Measurements from ENCODE around the gene IL17RC. TPM values are rescaled to one million over a fixed set of nuclear protein-coding genes. Genes with fewer than 3 reads are reported as not detected.
"Not testable (repeated sequence)": the region's sequence is repeated elsewhere in the genome, so short reads cannot be mapped to it uniquely, and the experiment has no call there.

Gene IL17RC
- total RNA-seq, 1 experiment from 2014 or later, result 23.6 TPM

DNA sequence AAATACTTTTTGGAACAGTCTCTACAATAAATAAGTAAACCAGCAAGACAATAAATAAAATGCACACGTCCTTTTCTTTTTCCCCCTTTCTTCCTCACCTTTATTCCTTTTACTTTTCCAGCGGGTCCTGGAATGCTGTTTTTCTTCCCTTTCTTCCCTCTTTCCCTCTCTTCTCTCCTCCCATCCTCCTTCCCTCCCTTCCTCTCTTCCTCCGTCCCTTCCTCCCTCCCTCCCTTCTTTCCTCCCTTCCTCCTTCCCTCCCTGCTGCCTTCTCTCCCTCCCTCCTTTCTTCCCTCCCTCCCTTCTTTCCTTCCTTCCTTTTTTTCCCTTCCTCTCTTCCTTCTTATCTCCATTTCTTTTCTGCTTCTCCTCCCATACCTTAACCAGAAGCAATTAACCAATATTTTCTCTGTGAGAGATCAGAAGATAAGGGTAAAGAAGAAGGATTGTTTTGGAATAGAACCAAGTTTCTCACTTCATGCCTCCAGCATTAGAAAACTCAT is 17.6 kb upstream of the IL17RC start:
- no peaks in the 10 kb centered on the region for H3K27me3 ChIP-seq (ENCODE audit: control insufficient read depth, insufficient read depth, low read length)
- TF ChIP-seq, protein P1, sequence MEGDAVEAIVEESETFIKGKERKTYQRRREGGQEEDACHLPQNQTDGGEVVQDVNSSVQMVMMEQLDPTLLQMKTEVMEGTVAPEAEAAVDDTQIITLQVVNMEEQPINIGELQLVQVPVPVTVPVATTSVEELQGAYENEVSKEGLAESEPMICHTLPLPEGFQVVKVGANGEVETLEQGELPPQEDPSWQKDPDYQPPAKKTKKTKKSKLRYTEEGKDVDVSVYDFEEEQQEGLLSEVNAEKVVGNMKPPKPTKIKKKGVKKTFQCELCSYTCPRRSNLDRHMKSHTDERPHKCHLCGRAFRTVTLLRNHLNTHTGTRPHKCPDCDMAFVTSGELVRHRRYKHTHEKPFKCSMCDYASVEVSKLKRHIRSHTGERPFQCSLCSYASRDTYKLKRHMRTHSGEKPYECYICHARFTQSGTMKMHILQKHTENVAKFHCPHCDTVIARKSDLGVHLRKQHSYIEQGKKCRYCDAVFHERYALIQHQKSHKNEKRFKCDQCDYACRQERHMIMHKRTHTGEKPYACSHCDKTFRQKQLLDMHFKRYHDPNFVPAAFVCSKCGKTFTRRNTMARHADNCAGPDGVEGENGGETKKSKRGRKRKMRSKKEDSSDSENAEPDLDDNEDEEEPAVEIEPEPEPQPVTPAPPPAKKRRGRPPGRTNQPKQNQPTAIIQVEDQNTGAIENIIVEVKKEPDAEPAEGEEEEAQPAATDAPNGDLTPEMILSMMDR (IDR thresholded peaks at IDR 0.05), result no peak
- TF ChIP-seq SIN3A (IDR thresholded peaks at IDR 0.05; ENCODE audit: borderline replicate concordance, insufficient read depth, low read depth, low read length) (no peak), POLR2AphosphoS5 (IDR thresholded peaks at IDR 0.05; ENCODE audit: low read depth, low read length) (no peak), TCF7L2 (IDR thresholded peaks at IDR 0.05; ENCODE audit: low read depth, low read length) (no peak)
- TF ChIP-seq, protein P2, sequence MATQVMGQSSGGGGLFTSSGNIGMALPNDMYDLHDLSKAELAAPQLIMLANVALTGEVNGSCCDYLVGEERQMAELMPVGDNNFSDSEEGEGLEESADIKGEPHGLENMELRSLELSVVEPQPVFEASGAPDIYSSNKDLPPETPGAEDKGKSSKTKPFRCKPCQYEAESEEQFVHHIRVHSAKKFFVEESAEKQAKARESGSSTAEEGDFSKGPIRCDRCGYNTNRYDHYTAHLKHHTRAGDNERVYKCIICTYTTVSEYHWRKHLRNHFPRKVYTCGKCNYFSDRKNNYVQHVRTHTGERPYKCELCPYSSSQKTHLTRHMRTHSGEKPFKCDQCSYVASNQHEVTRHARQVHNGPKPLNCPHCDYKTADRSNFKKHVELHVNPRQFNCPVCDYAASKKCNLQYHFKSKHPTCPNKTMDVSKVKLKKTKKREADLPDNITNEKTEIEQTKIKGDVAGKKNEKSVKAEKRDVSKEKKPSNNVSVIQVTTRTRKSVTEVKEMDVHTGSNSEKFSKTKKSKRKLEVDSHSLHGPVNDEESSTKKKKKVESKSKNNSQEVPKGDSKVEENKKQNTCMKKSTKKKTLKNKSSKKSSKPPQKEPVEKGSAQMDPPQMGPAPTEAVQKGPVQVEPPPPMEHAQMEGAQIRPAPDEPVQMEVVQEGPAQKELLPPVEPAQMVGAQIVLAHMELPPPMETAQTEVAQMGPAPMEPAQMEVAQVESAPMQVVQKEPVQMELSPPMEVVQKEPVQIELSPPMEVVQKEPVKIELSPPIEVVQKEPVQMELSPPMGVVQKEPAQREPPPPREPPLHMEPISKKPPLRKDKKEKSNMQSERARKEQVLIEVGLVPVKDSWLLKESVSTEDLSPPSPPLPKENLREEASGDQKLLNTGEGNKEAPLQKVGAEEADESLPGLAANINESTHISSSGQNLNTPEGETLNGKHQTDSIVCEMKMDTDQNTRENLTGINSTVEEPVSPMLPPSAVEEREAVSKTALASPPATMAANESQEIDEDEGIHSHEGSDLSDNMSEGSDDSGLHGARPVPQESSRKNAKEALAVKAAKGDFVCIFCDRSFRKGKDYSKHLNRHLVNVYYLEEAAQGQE (IDR thresholded peaks at IDR 0.05; ENCODE audit: insufficient read depth in 1 of 2, low read depth in 2 of 2, low read length in 1 of 2), result no peak
- intact Hi-C loops (cut with micrococcal nuclease; ENCODE audit: unreplicated experiment), result no loop called here

DNA sequence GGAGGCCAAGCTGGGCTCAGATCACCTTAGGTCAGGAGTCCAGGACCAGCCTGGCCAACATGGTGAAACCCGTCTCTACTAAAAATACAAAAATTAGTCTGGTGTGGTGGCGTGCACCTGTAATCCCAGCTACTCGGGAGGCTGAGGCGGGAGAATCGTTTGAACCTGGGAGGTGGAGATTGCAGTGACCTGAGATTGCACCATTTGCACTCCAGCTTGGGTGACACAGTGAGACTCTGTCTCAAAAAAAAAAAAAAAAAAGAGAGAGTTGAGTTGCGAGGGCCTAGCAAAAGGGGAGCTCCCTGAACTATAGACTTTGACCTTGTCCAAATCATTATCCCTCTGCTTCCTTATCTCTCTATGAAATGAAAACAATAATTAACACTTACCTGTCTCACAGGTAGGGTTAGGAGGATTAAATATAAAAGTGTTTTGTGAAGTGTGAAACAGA is 15.9 kb upstream of the IL17RC start:
- H3K27ac ChIP-seq (ENCODE audit: low read length); H3K9me3 ChIP-seq (ENCODE audit: control insufficient read depth, insufficient read depth, low read depth, low read length); DNase-seq (ENCODE audit: low read depth, low spot score); in situ Hi-C loops (cut with HindIII; ENCODE audit: low pct_unique_long_range_greater_than_20kb, low sequenced_read_pairs); ATAC-seq; H3K4me1 ChIP-seq (ENCODE audit: control insufficient read depth, insufficient read depth, low read length); BruUV-seq (replicated peaks); H3K36me3 ChIP-seq (ENCODE audit: control insufficient read depth, insufficient read depth, low read length); intact Hi-C loops (cut with micrococcal nuclease; ENCODE audit: unreplicated experiment); H3K27me3 ChIP-seq (ENCODE audit: control insufficient read depth, insufficient read depth, low read length); H3K4me3 ChIP-seq (ENCODE audit: low read depth in 2 of 2, low read length in 2 of 2); POLR2A ChIA-PET: not testable (repeated sequence)
- CTCF ChIA-PET, result interaction anchor here (0.5 kb wide), 1 partner anchor 179 kb away, joined by 3 read pairs; no protein-coding TSS in a partner anchor

More for the DNA sequence above, 17.6 kb upstream of the IL17RC start:
- no peak for DNase-seq (ENCODE audit: low read depth, low spot score)
- ATAC-seq, result no peak
- ChIA-PET CTCF (no interaction called here), POLR2A (no interaction called here)
- in situ Hi-C loops (cut with HindIII; ENCODE audit: low pct_unique_long_range_greater_than_20kb, low sequenced_read_pairs), result no loop called here
- Histone ChIP-seq H3K36me3 (ENCODE audit: control insufficient read depth, insufficient read depth, low read length) (no peaks in the 10 kb centered on the region), H3K4me1 (ENCODE audit: control insufficient read depth, insufficient read depth, low read length) (peaks cover 6% of the 10 kb centered on the region), H3K27ac (ENCODE audit: low read length) (no peak overlapping the region), H3K9me3 (ENCODE audit: control insufficient read depth, insufficient read depth, low read depth, low read length) (no peaks in the 10 kb centered on the region), H3K4me3 (ENCODE audit: low read depth in 2 of 2, low read length in 2 of 2) (no peak overlapping the region)
- BruUV-seq (replicated peaks), result no TSS peak

DNA sequence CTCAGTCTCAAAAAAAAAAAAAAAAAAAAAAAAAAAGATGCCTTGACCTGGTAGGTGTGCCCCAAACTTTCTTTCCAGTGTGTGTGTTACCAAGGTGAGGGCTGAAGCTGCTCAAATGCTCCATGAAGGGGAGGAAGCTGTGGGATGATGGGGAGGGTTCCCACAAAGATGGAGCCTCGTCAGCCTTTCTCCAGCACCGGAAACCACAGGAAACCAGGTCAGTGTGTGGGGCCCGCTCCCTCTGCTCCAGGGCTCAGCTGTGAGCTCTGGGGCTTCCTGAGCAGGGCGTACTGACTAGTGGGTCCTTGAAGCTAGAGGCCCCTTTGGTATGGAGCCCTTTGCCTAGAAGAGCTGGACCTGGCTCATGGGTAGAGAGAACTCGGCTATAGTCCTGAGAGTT is 14.9 kb upstream of the IL17RC start:
- BruUV-seq (replicated peaks), result no TSS peak
- no peak for ATAC-seq
- peaks cover 6% of the 10 kb centered on the region for H3K4me1 ChIP-seq (ENCODE audit: control insufficient read depth, insufficient read depth, low read length)
- H3K27ac ChIP-seq (ENCODE audit: low read length), result no peak overlapping the region
- no peak for TF ChIP-seq SIN3A (IDR thresholded peaks at IDR 0.05; ENCODE audit: borderline replicate concordance, insufficient read depth, low read depth, low read length)
- no peak for TF ChIP-seq TCF7L2 (IDR thresholded peaks at IDR 0.05; ENCODE audit: low read depth, low read length)
- TF ChIP-seq, protein P2 (IDR thresholded peaks at IDR 0.05; ENCODE audit: insufficient read depth in 1 of 2, low read depth in 2 of 2, low read length in 1 of 2), result no peak
- TF ChIP-seq, protein P1 (IDR thresholded peaks at IDR 0.05), result no peak
- TF ChIP-seq POLR2AphosphoS5 (IDR thresholded peaks at IDR 0.05; ENCODE audit: low read depth, low read length), result no peak
- in situ Hi-C loops (cut with HindIII; ENCODE audit: low pct_unique_long_range_greater_than_20kb, low sequenced_read_pairs), result no loop called here
- no peak overlapping the region for H3K4me3 ChIP-seq (ENCODE audit: low read depth in 2 of 2, low read length in 2 of 2)
- ChIA-PET CTCF (interaction anchor here (0.7 kb wide), 1 partner anchor 31 kb away, joined by 4 read pairs; no protein-coding TSS in a partner anchor), POLR2A (no interaction called here)
- intact Hi-C loops (cut with micrococcal nuclease; ENCODE audit: unreplicated experiment), result no loop called here
- no peaks in the 10 kb centered on the region for H3K36me3 ChIP-seq (ENCODE audit: control insufficient read depth, insufficient read depth, low read length)
- H3K9me3 ChIP-seq (ENCODE audit: control insufficient read depth, insufficient read depth, low read depth, low read length), result no peaks in the 10 kb centered on the region
- DNase-seq (ENCODE audit: low read depth, low spot score), result no peak
- no peaks in the 10 kb centered on the region for H3K27me3 ChIP-seq (ENCODE audit: control insufficient read depth, insufficient read depth, low read length)

Measured in Panc1 (cell line).